GM06990 (cell line): Measurements from ENCODE around the gene SCG2.

Source experiments
- DNase-seq: peaks from one replicate; pipeline ENCODE4 v3.0.0-alpha.2; 2011; ENCODE audit not compliant: insufficient read length; ENCODE audit errors: extremely low read depth
- H3K27me3 ChIP-seq: replicated peaks from 2 replicates; pipeline ENCODE4 v1.6.0; 2011; ENCODE audit warnings: low read length; ENCODE audit not compliant: control insufficient read depth, insufficient read depth
- H3K36me3 ChIP-seq: 2 replicates; pipeline ENCODE4 v1.5.1; 2011; ENCODE audit warnings: low read length; ENCODE audit not compliant: control insufficient read depth, insufficient read depth
- H3K4me3 ChIP-seq: replicated peaks from 2 replicates; pipeline ENCODE4 v1.5.1; 2011; ENCODE audit warnings: low read depth, mild to moderate bottlenecking, control low read depth, low read length
- CTCF ChIP-seq: IDR thresholded peaks from 2 replicates; pipeline ENCODE4 v1.5.1; 2011; ENCODE audit warnings: low read length, control low read depth, mild to moderate bottlenecking, inconsistent platforms; ENCODE audit not compliant: insufficient read depth, poor library complexity, severe bottlenecking

SCG2 gene

DNA sequence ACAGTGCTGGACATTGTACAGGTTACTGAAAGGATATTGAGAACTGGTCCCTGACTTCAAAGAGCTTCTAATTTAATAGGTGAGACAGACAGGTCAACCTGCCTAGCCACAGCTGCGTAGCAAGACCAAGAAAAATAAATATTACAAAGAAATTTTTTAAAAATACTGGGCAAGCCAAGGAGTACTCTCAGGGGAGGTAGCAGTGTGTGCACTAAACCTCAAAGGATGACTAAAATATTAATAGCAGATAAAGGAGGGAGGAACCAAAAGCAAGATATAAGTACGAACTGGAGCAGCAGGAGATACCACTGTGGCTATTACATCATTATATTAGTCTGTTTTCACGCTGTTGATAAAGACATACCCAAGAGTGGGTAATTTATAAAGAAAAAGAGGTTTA, 14.9 kb downstream of the SCG2 start:
- Histone ChIP-seq H3K36me3 (no peaks in the 10 kb centered on the region), H3K4me3 (no peak overlapping the region)
- no peak for DNase-seq

DNA sequence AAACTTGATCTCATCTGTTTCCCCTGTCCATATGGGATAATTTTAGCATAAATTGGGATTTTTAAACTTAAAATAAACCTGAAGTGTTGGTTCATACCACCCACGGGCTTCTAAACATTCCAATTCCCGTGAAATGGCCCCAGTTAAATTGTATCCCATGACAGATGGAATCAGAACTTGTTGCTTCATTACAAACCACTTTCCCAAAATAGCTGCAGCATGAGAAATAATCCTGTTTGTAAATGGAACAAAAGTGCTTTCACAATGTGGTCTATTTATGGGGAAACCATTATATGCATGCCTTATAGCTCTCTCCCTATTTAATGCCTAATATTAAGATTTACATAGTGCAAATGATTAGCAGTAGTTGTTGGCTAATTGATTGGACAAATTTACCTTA, 15.9 kb downstream of the SCG2 start:
- DNase-seq = no peak
- no peaks in the 10 kb centered on the region for H3K27me3 ChIP-seq
- H3K4me3 ChIP-seq = no peak overlapping the region
- H3K36me3 ChIP-seq = no peaks in the 10 kb centered on the region
- no peak for TF ChIP-seq CTCF

More for the DNA sequence above, 14.9 kb downstream of the SCG2 start:
- H3K27me3 ChIP-seq = no peaks in the 10 kb centered on the region
- TF ChIP-seq CTCF = no peak

- TF ChIP-seq CTCF = no peak
- H3K27me3 ChIP-seq = no peaks in the 10 kb centered on the region
- DNase-seq = no peak
- H3K36me3 ChIP-seq = no peaks in the 10 kb centered on the region
- no peak overlapping the region for H3K4me3 ChIP-seq
Measured at GRCh38 chr2:223585666-223586065, 16.5 kb downstream of the SCG2 start.

GRCh38 chr2:223582001-223582400, 20.2 kb downstream of the SCG2 start:
- no peak overlapping the region for H3K4me3 ChIP-seq
- no peak for DNase-seq
- H3K36me3 ChIP-seq = no peaks in the 10 kb centered on the region
- no peaks in the 10 kb centered on the region for H3K27me3 ChIP-seq
- TF ChIP-seq CTCF = no peak

DNA sequence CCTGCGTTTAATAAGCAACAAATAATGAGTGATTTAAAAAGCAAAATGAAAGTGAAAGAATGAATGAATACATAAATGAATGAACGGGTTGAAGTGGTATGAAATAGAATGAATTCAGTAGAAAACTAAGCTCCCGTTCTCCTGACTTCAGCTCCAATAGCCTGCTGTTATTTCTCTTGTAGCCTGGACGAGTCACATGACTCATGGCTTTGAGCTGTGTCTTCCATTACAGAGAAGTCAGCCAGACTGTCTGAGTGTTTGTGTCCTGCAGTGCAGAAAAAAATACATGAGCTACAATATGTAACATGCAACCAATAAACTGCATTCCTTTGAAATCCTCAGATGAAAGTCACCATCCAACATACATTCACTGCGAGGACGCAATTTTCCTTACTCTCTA, 21.2 kb downstream of the SCG2 start:
- H3K27me3 ChIP-seq = no peaks in the 10 kb centered on the region
- no peak for TF ChIP-seq CTCF
- no peaks in the 10 kb centered on the region for H3K36me3 ChIP-seq
- DNase-seq = no peak
- no peak overlapping the region for H3K4me3 ChIP-seq

GRCh38 chr2:223578846-223579245, 23.3 kb downstream of the SCG2 start:
- no peak for DNase-seq
- no peaks in the 10 kb centered on the region for H3K36me3 ChIP-seq
- TF ChIP-seq CTCF = no peak
- H3K27me3 ChIP-seq = no peaks in the 10 kb centered on the region
- H3K4me3 ChIP-seq = no peak overlapping the region
